HAP-1 (cell line): ENCODE results near the gene ZNF792.
"Not testable (repeated sequence)": the region's sequence is repeated elsewhere in the genome, so short reads cannot be mapped to it uniquely, and the experiment has no call there.

Source experiments
- DNase-seq, 2 experiments: peaks; one replicate each; pipeline ENCODE4 v3.0.0-alpha.2; 2016 to 2020; ENCODE audit warnings: low spot score in 2 of 2
- H3K27me3 ChIP-seq: fragments of 250-450 bp; sonication (Bioruptor Pico); 2 replicates; pipeline ENCODE4 v1.5.1; 2020; ENCODE audit warnings: low read depth, mild to moderate bottlenecking, moderate library complexity
- H3K36me3 ChIP-seq: fragments of 250-450 bp; sonication (Bioruptor Pico); replicated peaks from 2 replicates; pipeline ENCODE4 v1.5.1; 2020; ENCODE audit warnings: mild to moderate bottlenecking
- H3K4me1 ChIP-seq: fragments of 250-450 bp; sonication (Bioruptor Pico); 2 replicates; pipeline ENCODE4 v1.5.1; 2020; ENCODE audit warnings: mild to moderate bottlenecking
- H3K4me3 ChIP-seq: fragments of 250-450 bp; sonication (Bioruptor Pico); 2 replicates; pipeline ENCODE4 v1.5.1; 2020; ENCODE audit warnings: mild to moderate bottlenecking, moderate library complexity
- H3K9me3 ChIP-seq: fragments of 250-450 bp; sonication (Bioruptor Pico); 2 replicates; pipeline ENCODE4 v1.5.1; 2020; ENCODE audit warnings: mild to moderate bottlenecking, moderate library complexity
- in situ Hi-C: fragments of 300-500 bp; cut with MboI; formaldehyde crosslinking; loops from 3 replicates; pipeline ENCODE4 v1.14.3; 2020; ENCODE audit warnings: low sequenced_read_pairs, inconsistent platforms, mixed read lengths

Gene ZNF792

DNA sequence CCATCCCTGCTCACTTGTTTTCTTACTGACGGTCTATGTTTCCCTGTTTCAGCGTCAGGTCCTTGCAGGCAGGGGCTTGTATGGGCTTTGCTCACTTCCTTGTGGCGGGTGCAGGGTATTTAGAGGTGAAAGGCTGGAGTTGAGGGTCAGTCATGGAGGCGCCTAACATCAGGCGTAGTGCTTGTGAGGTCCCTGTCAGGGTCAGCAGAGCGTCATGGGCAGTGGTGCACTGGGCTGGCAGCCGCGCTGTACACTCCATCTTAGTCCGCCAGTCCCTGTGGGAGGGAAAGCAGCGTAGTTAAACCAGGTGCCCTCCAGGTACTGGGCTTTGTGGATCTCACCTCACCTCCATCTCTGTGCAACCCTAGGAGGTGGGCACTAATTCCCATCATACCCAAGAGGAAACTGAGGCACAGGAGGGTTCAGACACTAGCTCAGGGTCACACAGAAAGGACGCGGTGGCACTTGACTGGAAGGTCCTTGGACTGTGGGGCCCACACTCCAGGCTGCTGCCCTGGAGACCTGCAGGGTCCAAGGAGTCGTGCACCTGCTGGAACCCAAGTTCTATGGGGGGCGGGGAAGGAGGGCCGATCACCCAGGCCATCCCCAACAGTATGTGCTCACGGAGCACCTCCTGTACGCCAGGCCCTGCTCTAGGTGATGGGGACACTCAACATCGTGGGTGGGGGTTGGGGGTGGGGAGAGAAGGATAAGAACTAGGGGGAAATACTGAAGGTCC is 40.7 kb upstream of the ZNF792 start:
- Histone ChIP-seq H3K36me3 (peaks cover 54% of the 10 kb centered on the region), H3K4me3 (no peak overlapping the region), H3K4me1 (peaks cover 11% of the 10 kb centered on the region), H3K27me3 (no peaks in the 10 kb centered on the region), H3K9me3 (no peaks in the 10 kb centered on the region)
- DNase-seq: no peak
- in situ Hi-C loops: no loop called here

GRCh38 chr19:35002037-35002535 is 38.1 kb upstream of the ZNF792 start:
- peak overlapping the region; percentile 68 for H3K4me3 ChIP-seq

DNA sequence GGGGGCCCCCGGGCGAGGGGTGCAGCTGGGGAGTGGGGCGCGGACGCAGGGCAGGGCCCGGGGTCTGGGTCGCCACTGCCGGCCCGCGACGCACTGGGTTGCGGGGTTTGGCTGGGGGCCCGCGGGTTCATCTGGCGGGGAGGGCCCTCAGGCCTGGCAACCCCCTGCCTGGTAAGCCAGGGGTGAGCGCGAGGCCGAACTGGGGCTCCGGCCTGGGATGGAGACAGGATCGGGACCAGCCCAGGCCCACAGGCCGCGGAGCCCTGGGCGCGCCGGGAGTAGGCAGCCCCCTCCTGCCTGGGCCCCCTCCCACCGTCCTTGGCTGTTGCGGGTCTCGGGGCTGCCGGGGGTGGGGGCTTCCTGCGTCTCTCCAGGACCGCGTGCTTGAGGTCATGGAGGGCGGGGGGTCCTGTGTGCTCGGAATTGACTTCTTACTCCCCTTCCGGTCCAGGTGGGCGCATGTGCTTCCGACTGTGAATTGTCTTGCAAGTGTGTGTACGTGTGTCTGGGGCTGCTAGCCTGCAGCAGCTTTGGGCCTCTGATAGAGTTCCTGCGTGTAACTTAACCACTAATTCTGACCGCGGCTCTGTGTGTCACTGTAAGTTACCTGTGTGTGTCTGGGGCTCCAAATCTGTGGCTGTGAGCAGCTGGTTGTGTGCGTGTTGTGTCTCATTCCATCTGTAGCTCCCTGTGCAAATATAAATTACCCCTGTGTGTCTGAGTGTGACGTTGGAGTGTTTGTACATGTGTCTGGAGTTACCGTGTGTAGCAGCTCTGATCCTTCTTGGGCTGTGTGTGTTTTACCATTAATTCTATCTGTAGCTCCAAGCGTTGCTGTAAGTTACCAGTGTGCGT is 36.8 kb upstream of the ZNF792 start:
- DNase-seq: peak; percentile 12 to 65
- peak overlapping the region; percentile 68 for H3K4me3 ChIP-seq
- peaks cover 36% of the 10 kb centered on the region for H3K36me3 ChIP-seq
- H3K4me1 ChIP-seq: peaks cover 17% of the 10 kb centered on the region
- in situ Hi-C loops: no loop called here
- H3K27me3 ChIP-seq: no peaks in the 10 kb centered on the region
- no peaks in the 10 kb centered on the region for H3K9me3 ChIP-seq

More at GRCh38 chr19:35002037-35002535, 38.1 kb upstream of the ZNF792 start:
- DNase-seq: no peak
- peaks cover 17% of the 10 kb centered on the region for H3K4me1 ChIP-seq
- H3K27me3 ChIP-seq: no peaks in the 10 kb centered on the region
- in situ Hi-C loops: no loop called here
- H3K36me3 ChIP-seq: peaks cover 45% of the 10 kb centered on the region
- H3K9me3 ChIP-seq: no peaks in the 10 kb centered on the region

- Histone ChIP-seq H3K9me3 (no peaks in the 10 kb centered on the region), H3K4me3 (peak overlapping the region; percentile 68), H3K27me3 (no peaks in the 10 kb centered on the region), H3K4me1 (peaks cover 17% of the 10 kb centered on the region), H3K36me3 (peaks cover 30% of the 10 kb centered on the region)
- DNase-seq: no peak
- in situ Hi-C loops: no loop called here
Measured at GRCh38 chr19:35000338-35000646, 36.3 kb upstream of the ZNF792 start.

GRCh38 chr19:34999498-35000337 is 35.7 kb upstream of the ZNF792 start, which contains the start of gene GRAMD1A:
Gene GRAMD1A (plus strand): TSS chr19:35000323. CDS start chr19:35000479, 156 bp downstream.
- Histone ChIP-seq H3K9me3 (no peaks in the 10 kb centered on the region), H3K4me3 (peak within 1 kb of the TSS; percentile 68), H3K27me3 (no peaks in the 10 kb centered on the region), H3K4me1 (peaks cover 17% of the 10 kb centered on the region), H3K36me3 (peaks cover 28% of the 10 kb centered on the region)
- peak; percentile 83 to 92 for DNase-seq
- in situ Hi-C loops: no loop called here

DNA sequence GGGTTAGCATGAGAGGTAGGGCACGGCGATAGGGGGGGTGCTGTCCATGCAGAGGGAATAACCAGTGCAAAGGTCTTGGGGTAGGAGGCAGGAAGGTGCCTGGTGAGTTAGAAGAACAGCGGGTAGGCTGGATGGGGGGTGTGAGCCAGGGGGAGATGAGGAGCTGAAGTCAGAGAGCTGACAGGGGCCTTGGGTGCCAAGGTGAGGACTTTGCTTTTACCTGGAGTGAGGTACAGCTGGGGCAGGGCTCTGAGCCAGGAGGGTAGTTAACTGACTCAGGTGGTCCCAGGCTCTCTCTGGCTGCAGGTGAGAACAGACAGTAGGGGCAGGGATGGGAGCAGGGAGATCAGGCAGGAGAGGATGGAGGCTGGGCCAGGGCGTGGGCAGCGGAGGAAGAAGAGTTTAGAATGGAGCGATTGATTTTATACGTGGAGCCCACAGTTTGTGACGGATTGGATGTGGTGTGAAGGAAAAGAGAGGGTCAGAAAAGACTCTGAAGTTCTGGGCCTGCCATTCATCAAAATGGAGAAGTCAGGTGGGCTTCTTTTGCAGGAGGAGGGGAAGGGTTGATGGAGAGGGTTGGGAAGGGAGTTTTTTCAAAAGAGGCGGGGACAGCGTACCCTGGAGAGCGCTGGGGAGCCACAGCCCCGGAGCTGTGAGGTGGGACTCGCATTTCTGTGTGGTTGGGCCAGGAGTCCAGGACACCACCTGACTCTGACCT is 34.9 kb upstream of the ZNF792 start:
- peak in 1 of 2 experiments; percentile 49 for DNase-seq
- H3K36me3 ChIP-seq: peaks cover 20% of the 10 kb centered on the region
- H3K9me3 ChIP-seq: no peaks in the 10 kb centered on the region
- H3K27me3 ChIP-seq: no peaks in the 10 kb centered on the region
- H3K4me1 ChIP-seq: peaks cover 17% of the 10 kb centered on the region
- peak overlapping the region; percentile 68 for H3K4me3 ChIP-seq
- in situ Hi-C loops: no loop called here

DNA sequence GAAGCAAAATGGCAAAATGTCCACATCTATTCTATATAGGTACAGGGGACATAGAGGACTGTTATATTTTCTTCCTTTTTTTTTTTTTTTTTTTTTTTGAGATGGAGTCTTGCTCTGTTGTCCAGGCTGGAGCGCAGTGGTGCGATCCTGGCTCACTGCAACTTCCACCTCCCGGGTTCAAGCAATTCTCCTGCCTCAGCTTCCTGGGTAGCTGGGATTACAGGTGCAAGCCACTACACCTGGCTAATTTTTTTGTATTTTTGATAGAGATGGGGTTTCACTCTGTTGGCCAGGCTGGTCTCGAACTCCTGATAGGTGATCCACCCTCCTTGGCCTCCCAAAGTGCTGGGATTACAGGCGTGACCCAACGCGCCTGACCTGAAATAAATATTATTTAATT is 34.2 kb upstream of the ZNF792 start:
- H3K27me3 ChIP-seq, H3K9me3 ChIP-seq, H3K4me3 ChIP-seq, in situ Hi-C loops, DNase-seq: not testable (repeated sequence)
- H3K4me1 ChIP-seq: peaks cover 13% of the 10 kb centered on the region
- peaks cover 15% of the 10 kb centered on the region for H3K36me3 ChIP-seq

GRCh38 chr19:34997071-34997617 is 33.1 kb upstream of the ZNF792 start:
- Histone ChIP-seq H3K4me1 (peaks cover 12% of the 10 kb centered on the region), H3K27me3 (no peaks in the 10 kb centered on the region), H3K36me3 (peaks cover 6% of the 10 kb centered on the region), H3K9me3 (no peaks in the 10 kb centered on the region), H3K4me3 (no peak overlapping the region)
- in situ Hi-C loops: no loop called here
- DNase-seq: no peak

- H3K36me3 ChIP-seq: no peaks in the 10 kb centered on the region
- in situ Hi-C loops: no loop called here
- H3K4me1 ChIP-seq: peaks cover 6% of the 10 kb centered on the region; the same call in 1 of the 2 replicates
- no peak overlapping the region for H3K4me3 ChIP-seq
- H3K9me3 ChIP-seq: no peaks in the 10 kb centered on the region
- no peaks in the 10 kb centered on the region for H3K27me3 ChIP-seq
- DNase-seq: no peak
Measured at GRCh38 chr19:34995551-34995950, 31.5 kb upstream of the ZNF792 start.

DNA sequence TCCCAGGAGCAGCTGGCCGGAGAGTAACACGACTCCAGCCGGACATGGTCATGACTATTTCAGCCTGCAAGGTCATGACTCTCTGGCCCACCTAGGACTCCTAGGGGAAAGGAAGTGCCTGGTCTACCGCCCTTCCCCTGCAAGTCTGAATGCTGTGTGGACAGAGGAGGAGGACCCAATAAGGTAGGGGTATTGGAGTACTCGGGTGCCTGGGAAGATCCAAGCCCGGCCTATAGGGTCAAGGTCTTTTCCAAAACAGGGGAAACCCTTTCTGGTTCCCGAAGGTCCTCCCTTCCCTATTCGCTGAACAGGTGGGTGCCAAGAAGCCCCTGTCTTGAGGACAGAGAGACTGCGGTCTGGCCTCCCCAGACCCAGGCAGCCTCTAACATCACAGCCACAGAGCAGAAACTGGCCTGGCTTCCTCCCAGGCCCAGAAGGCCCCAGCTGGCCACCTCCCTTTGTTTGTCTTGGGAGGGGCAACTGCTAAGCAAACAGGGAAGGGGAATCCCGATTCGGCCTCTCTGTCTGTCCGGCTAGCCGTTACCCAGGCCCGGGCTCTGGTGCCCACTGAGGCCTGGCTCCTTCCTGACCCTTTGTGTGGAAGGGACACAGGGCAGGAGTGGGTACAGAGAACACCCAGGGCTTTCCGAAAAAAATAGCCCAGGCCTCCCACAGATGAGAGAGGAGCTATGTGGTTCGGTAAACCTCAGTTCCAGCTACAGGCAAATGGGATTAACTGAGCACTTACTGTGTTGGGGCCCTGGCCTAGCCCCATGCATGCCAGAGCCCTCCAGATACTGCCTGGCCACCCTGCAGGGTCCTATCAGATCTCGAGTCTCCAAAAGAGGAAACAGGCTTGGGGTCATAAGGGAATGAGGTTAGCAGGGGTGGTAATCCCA is 30.9 kb upstream of the ZNF792 start:
- no peak for DNase-seq
- 0 out of 2 replicates have a peak, but pooled peaks cover under 1% of the 10 kb centered on the region for H3K27me3 ChIP-seq
- H3K4me3 ChIP-seq: no peak overlapping the region
- no peaks in the 10 kb centered on the region for H3K9me3 ChIP-seq
- no peaks in the 10 kb centered on the region for H3K36me3 ChIP-seq
- H3K4me1 ChIP-seq: peaks cover 6% of the 10 kb centered on the region; the same call in 1 of the 2 replicates
- in situ Hi-C loops: no loop called here

DNA sequence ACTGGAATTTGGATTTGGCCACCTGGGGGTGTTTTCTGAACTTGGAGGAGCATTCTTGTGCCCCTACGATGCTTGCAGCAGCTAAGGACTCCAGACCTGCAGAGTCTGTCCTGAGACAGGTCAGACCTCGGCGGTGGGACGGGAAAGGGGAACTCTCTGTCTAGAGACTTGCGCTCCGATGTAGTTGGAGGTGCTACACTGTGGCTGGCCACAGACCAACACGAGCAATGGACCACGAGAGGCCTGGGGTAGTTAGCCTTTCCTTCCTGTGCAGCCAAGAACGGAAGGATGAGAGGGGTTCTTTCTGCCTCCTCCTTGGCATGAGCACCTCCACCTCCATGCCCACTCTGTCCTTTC is 30.2 kb upstream of the ZNF792 start:
- no peak for DNase-seq
- in situ Hi-C loops: no loop called here
- H3K4me3 ChIP-seq: no peak overlapping the region
- no peaks in the 10 kb centered on the region for H3K36me3 ChIP-seq
- no peaks in the 10 kb centered on the region for H3K9me3 ChIP-seq
- 0 out of 2 replicates have a peak, but pooled peaks cover 2% of the 10 kb centered on the region for H3K27me3 ChIP-seq
- 0 out of 2 replicates have a peak, but pooled peaks cover 3% of the 10 kb centered on the region for H3K4me1 ChIP-seq

DNA sequence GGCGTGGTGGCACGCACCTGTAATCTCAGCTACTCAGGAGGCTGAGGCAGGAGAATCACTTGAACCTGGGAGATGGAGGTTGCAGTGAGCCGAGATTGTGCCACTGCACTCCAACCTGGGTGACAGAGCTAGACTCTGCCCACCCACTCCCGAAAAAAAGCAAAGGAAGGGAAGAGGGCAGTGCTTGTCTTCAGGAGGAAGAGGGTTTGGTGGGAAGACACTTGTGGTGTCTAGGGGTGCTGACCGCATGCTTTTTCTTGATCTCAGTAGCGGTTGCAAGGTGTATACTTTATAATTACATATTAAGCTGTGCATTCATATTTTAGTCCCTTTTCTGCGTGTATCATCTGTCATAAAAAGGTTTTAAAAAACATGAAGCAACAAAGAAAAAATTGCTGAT is 28.6 kb upstream of the ZNF792 start:
- DNase-seq, H3K9me3 ChIP-seq, in situ Hi-C loops, H3K27me3 ChIP-seq, H3K36me3 ChIP-seq, H3K4me3 ChIP-seq, H3K4me1 ChIP-seq: not testable (repeated sequence)
